OCI-LY1 (cell line): ENCODE data around the gene NR1H2.

ENCODE experiments used
- H2AFZ ChIP-seq: fragments of 200-600 bp; sonication (generic), shearing (Covaris generic); 2 replicates; pipeline ENCODE4 v1.6.0; 2014; ENCODE audit warnings: antibody characterized with exemption, mild to moderate bottlenecking, low read length
- H3F3A ChIP-seq: fragments of 200-600 bp; sonication (generic), shearing (Covaris generic); 2 replicates; pipeline ENCODE4 v1.6.0; 2014; ENCODE audit warnings: mild to moderate bottlenecking, antibody characterized with exemption, low read length, moderate library complexity; ENCODE audit not compliant: insufficient read depth
- H3K27ac ChIP-seq: fragments of 200-600 bp; sonication (generic); 2 replicates; pipeline ENCODE4 v1.5.1; 2014; ENCODE audit warnings: low read length, mixed run types, mild to moderate bottlenecking, low read depth; ENCODE audit not compliant: poor library complexity, severe bottlenecking
- H3K27me3 ChIP-seq: fragments of 200-600 bp; sonication (generic); 2 replicates; pipeline ENCODE4 v1.6.0; 2014; ENCODE audit warnings: antibody characterized with exemption, mild to moderate bottlenecking, low read length, moderate library complexity; ENCODE audit not compliant: insufficient read depth
- H3K36me3 ChIP-seq: fragments of 200-600 bp; sonication (generic); 2 replicates; pipeline ENCODE4 v1.6.1; 2014; ENCODE audit warnings: mild to moderate bottlenecking, antibody characterized with exemption, low read length, moderate library complexity, mixed read lengths; ENCODE audit not compliant: insufficient read depth
- H3K4me1 ChIP-seq: fragments of 200-600 bp; sonication (generic); 2 replicates; pipeline ENCODE4 v1.5.1; 2014; ENCODE audit warnings: mild to moderate bottlenecking, low read length, moderate library complexity; ENCODE audit not compliant: insufficient read depth, severe bottlenecking
- H3K4me2 ChIP-seq: fragments of 200-600 bp; sonication (generic), shearing (Covaris generic); 2 replicates; pipeline ENCODE4 v1.6.1; 2014; ENCODE audit warnings: low read length
- H3K4me3 ChIP-seq: fragments of 200-600 bp; sonication (generic); 2 replicates; pipeline ENCODE4 v1.5.1; 2014; ENCODE audit warnings: low read length, low read depth, mild to moderate bottlenecking, mixed read lengths; ENCODE audit not compliant: poor library complexity, severe bottlenecking
- H3K79me2 ChIP-seq: fragments of 200-600 bp; shearing (Covaris generic); 2 replicates; pipeline ENCODE4 v1.6.1; 2016; ENCODE audit warnings: mixed run types, low read length, mixed read lengths; ENCODE audit not compliant: insufficient read depth
- H3K9ac ChIP-seq: fragments of 200-600 bp; sonication (generic), shearing (Covaris generic); 2 replicates; pipeline ENCODE4 v1.6.1; 2014; ENCODE audit warnings: mild to moderate bottlenecking, low read length, mixed read lengths
- H3K9me2 ChIP-seq: fragments of 200-600 bp; sonication (generic), shearing (Covaris generic); 2 replicates; pipeline ENCODE4 v1.6.1; 2014; ENCODE audit warnings: low read depth, mild to moderate bottlenecking, low read length, mixed read lengths
- H3K9me3 ChIP-seq: fragments of 200-600 bp; shearing (Covaris generic); 2 replicates; pipeline ENCODE4 v1.6.1; 2014; ENCODE audit warnings: low read length, mixed read lengths
- H4K20me1 ChIP-seq: fragments of 200-600 bp; sonication (generic), shearing (Covaris generic); 2 replicates; pipeline ENCODE4 v1.6.0; 2016; ENCODE audit warnings: mild to moderate bottlenecking, low read length; ENCODE audit not compliant: insufficient read depth
- CTCF ChIP-seq: fragments of 200-600 bp; sonication (generic), shearing (Covaris generic); IDR thresholded peaks from 2 replicates; pipeline ENCODE4 v1.5.1; 2017; ENCODE audit warnings: mild to moderate bottlenecking, antibody characterized with exemption, low read length, moderate library complexity, mixed read lengths
- EZH2 ChIP-seq: fragments of 200-600 bp; sonication (generic), shearing (Covaris generic); IDR thresholded peaks from 2 replicates; pipeline ENCODE4 v1.8.0; 2017; ENCODE audit warnings: borderline replicate concordance, mixed run types, mild to moderate bottlenecking, antibody characterized with exemption, low read length, moderate library complexity, mixed read lengths

The NR1H2 gene

DNA sequence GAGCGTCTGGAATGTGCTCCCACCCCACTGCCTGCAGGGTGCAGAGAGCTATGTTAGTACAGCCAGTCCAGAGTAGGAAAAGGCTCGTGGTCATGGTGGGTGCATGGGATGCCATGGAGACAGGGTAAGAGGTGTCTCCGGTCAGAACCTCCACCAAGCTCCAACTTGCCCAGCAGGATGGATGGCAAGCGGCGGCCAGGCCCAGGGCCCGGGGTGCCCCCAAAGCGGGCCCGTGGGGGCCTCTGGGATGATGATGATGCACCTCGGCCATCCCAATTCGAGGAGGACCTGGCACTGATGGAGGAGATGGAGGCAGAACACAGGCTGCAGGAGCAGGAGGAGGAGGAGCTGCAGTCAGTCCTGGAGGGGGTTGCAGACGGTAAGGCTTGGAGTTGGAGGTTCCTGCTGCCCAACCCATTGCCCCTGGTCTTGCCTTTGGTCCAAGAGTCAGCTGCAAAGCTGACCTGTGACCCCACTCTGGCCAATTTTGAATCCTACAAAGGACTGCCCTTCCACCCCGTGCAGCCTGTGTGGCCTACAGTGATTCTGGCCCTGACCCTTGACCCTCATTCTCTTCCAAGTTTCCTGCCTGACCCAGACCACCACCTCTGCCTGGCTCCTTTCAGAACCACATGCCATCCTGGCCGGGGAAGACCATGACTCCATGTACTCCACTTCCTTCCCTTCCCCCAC is 22.6 kb downstream of the NR1H2 start:
- Histone ChIP-seq H3K27me3 (no peaks in the 10 kb centered on the region), H3K4me2 (no peak overlapping the region), H3K9me2 (no peaks in the 10 kb centered on the region), H3K4me1 (no peaks in the 10 kb centered on the region), H3K9me3 (no peaks in the 10 kb centered on the region), H3K9ac (no peak overlapping the region), H4K20me1 (no peaks in the 10 kb centered on the region), H3K79me2 (peaks cover 7% of the 10 kb centered on the region; the same call in 1 of the 2 replicates), H3K27ac (no peak overlapping the region), H3F3A (no peaks in the 10 kb centered on the region), H3K36me3 (peaks cover 39% of the 10 kb centered on the region), H3K4me3 (no peak overlapping the region), H2AFZ (no peak overlapping the region)
- TF ChIP-seq EZH2 (no peak), CTCF (no peak)

DNA sequence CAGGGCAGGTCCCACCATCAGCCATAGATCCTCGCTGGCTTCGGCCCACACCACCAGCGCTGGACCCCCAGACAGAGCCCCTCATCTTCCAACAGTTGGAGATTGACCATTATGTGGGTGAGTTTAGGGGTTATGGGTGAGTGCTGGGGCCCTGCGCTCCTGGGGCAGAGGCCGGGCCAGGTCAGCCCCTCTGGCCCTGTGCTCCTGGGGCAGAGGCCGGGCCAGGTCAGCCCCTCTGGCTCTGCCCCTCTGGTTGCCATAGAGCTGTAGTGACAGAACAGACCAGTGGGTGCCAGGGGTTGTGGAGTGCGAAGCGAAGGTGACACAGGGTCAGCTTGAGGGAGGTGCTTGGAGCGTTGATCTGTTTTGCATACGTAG is 23.1 kb downstream of the NR1H2 start:
- Histone ChIP-seq H3K27me3 (no peaks in the 10 kb centered on the region), H3K4me1 (no peaks in the 10 kb centered on the region), H3K4me3 (no peak overlapping the region), H2AFZ (no peak overlapping the region), H3K9ac (no peak overlapping the region), H3K4me2 (no peak overlapping the region), H3K36me3 (peaks cover 40% of the 10 kb centered on the region), H3K79me2 (peaks cover 7% of the 10 kb centered on the region; the same call in 1 of the 2 replicates), H3K9me3 (no peaks in the 10 kb centered on the region), H3K9me2 (no peaks in the 10 kb centered on the region), H3K27ac (no peak overlapping the region), H3F3A (no peaks in the 10 kb centered on the region), H4K20me1 (no peaks in the 10 kb centered on the region)
- TF ChIP-seq CTCF, result no peak
- no peak for TF ChIP-seq EZH2

DNA sequence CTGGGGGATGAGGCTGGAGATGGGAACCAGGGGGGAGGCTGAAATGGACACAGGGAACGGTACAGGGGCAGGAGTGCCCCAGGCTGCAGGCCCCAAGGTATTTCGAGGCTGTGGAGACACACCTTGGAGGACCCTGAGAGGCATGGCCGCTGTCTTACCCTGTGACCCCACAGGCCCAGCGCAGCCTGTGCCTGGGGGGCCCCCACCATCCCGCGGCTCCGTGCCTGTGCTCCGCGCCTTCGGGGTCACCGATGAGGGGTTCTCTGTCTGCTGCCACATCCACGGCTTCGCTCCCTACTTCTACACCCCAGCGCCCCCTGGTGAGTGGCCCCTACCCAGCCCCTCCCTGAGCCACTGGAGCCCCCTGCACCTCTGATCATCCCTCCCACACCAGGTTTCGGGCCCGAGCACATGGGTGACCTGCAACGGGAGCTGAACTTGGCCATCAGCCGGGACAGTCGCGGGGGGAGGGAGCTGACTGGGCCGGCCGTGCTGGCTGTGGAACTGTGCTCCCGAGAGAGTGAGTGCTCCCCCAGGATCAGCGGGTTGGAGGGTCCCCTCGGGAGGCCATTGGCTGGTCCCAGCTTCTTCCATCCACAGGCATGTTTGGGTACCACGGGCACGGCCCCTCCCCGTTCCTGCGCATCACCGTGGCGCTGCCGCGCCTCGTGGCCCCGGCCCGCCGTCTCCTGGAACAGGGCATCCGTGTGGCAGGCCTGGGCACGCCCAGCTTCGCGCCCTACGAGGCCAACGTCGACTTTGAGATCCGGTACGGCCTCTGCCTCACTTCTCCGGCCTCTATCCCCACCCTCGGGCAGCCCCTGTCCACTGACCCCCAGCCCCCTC is 25.6 kb downstream of the NR1H2 start:
- TF ChIP-seq EZH2 (no peak), CTCF (no peak; the same call in 1 of the 2 replicates)
- no peak overlapping the region for H3K4me2 ChIP-seq
- no peaks in the 10 kb centered on the region for H3K9me3 ChIP-seq
- H3K9ac ChIP-seq, result no peak overlapping the region
- no peaks in the 10 kb centered on the region for H3K27me3 ChIP-seq
- H3K4me1 ChIP-seq, result no peaks in the 10 kb centered on the region
- no peak overlapping the region for H3K4me3 ChIP-seq
- H3F3A ChIP-seq, result no peaks in the 10 kb centered on the region
- no peaks in the 10 kb centered on the region for H3K79me2 ChIP-seq
- no peak overlapping the region for H3K27ac ChIP-seq
- H3K9me2 ChIP-seq, result no peaks in the 10 kb centered on the region
- no peaks in the 10 kb centered on the region for H4K20me1 ChIP-seq
- H2AFZ ChIP-seq, result no peak overlapping the region
- peaks cover 60% of the 10 kb centered on the region for H3K36me3 ChIP-seq
